Panc1 (cell line): ENCODE results near the gene MAP7D3. TPM values are rescaled to one million over a fixed set of nuclear protein-coding genes. Genes with fewer than 3 reads are reported as not detected.
A peak's percentile ranks its signal among the peaks of the same experiment; 100 is the strongest.

ENCODE experiments used
- ATAC-seq: fragments of 200-7000 bp; cut with Tn5 transposase; 2 replicates; pipeline ENCODE4 v1.9.1; 2020; ENCODE audit warnings: mild to moderate bottlenecking, moderate library complexity
- BruUV-seq: library from RNA; stranded (reverse); fragments of 400-500 nt; replicated peaks from 2 replicates; lab custom pipeline; 2021; lab: Mats Ljungman, UMichigan
- CTCF ChIA-PET: fragments of 300-600 bp; sonication (Branson Sonifier 250); formaldehyde crosslinking; loops from one replicate; lab custom pipeline; 2022; ENCODE audit warnings: antibody characterized with exemption; lab: Charles Lee
- POLR2A ChIA-PET: fragments of 300-600 bp; sonication (Branson Sonifier 250); formaldehyde crosslinking; loops from one replicate; lab custom pipeline; 2022; ENCODE audit warnings: antibody characterized with exemption; lab: Charles Lee
- DNase-seq: peaks from one replicate; pipeline ENCODE4 v3.0.0-alpha.2; 2010; ENCODE audit warnings: low read depth, low spot score
- H3K27ac ChIP-seq: 2 replicates; pipeline ENCODE4 v1.5.1; 2011; ENCODE audit warnings: mild to moderate bottlenecking, low read length, inconsistent platforms
- H3K27me3 ChIP-seq: fragments of 200-500 bp; sonication (Bioruptor generic); 2 replicates; pipeline ENCODE4 v1.6.0; 2014; ENCODE audit warnings: low read length, inconsistent platforms; ENCODE audit not compliant: control insufficient read depth, insufficient read depth
- H3K36me3 ChIP-seq: fragments of 200-500 bp; sonication (Bioruptor generic); 2 replicates; pipeline ENCODE4 v1.5.1; 2014; ENCODE audit warnings: inconsistent platforms, mild to moderate bottlenecking, low read length, moderate library complexity; ENCODE audit not compliant: control insufficient read depth, insufficient read depth
- H3K4me1 ChIP-seq: 2 replicates; pipeline ENCODE4 v1.5.1; 2011; ENCODE audit warnings: inconsistent platforms, mild to moderate bottlenecking, low read length, moderate library complexity; ENCODE audit not compliant: control insufficient read depth, insufficient read depth
- H3K4me3 ChIP-seq, 2 experiments: 2 replicates each; pipeline ENCODE4 v1.5.1; 2011 to 2012; ENCODE audit warnings: low read depth in 2 of 2, low read length in 2 of 2, mild to moderate bottlenecking in 2 of 2, inconsistent platforms in 1 of 2, moderate library complexity in 1 of 2
- H3K9me3 ChIP-seq: fragments of 200-500 bp; sonication (Bioruptor generic); 2 replicates; pipeline ENCODE4 v1.5.1; 2014; ENCODE audit warnings: low read depth, mild to moderate bottlenecking, inconsistent platforms, low read length, moderate library complexity; ENCODE audit not compliant: control insufficient read depth, insufficient read depth
- POLR2AphosphoS5 ChIP-seq: IDR thresholded peaks from 2 replicates; pipeline ENCODE4 v1.6.1; 2012; ENCODE audit warnings: mild to moderate bottlenecking, low read depth, low read length, moderate library complexity
- TCF7L2 ChIP-seq: IDR thresholded peaks from 2 replicates; pipeline ENCODE4 v1.6.1; 2011; ENCODE audit warnings: mild to moderate bottlenecking, low read depth, low read length, inconsistent platforms
- in situ Hi-C: cut with HindIII; loops from 2 replicates; pipeline ENCODE4 v1.10.0; 2016; ENCODE audit warnings: low sequenced_read_pairs, low pct_unique_long_range_greater_than_20kb
- intact Hi-C: fragments of 100-400 bp; cut with micrococcal nuclease; formaldehyde crosslinking; loops from one replicate; pipeline ENCODE4 v1.10.0; 2022; ENCODE audit not compliant: unreplicated experiment
- total RNA-seq: library from RNA; stranded (reverse); gene quantifications from one replicate; pipeline ENCODE4 v1.2.1, GENCODE V29; 2021; ENCODE audit not compliant: unreplicated experiment
- TF ChIP-seq, protein P1 (sequence below), 2 experiments: IDR thresholded peaks; 2 replicates each; pipeline ENCODE4 v1.6.1; 2011 to 2012; ENCODE audit warnings: low read depth in 2 of 2, control low read depth in 1 of 2, low read length in 1 of 2, mild to moderate bottlenecking in 1 of 2, moderate library complexity in 1 of 2; ENCODE audit not compliant: insufficient read depth in 1 of 2
- TF ChIP-seq, protein P2 (sequence below): fragments of 450-650 bp; IDR thresholded peaks from 2 replicates; pipeline ENCODE4 v1.5.1; 2017; ENCODE audit warnings: mild to moderate bottlenecking

The MAP7D3 gene
- total RNA-seq, 1 experiment from 2014 or later: 23.3 TPM

DNA sequence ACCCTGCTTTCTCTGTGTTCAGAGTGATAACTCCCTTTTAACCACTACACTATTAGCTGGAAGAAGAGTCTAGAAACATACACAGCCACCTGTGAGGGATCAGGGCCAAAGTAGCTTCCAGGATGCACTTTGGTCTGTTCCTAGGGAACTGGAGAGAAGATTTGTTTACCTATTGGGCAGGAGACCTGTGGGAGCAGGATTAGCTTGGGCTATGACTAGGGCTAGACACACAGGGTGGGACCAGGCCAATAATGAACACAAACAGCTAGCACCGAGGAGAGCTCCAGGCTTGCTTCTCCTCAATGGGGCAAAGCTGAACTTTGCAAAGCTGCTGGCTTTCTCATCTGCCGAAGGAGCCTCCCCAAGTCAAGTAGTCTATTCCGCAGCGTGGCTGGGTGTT is 24.4 kb upstream of the MAP7D3 start:
- no peaks in the 10 kb centered on the region for H3K36me3 ChIP-seq
- H3K4me1 ChIP-seq: no peaks in the 10 kb centered on the region
- no TSS peak for BruUV-seq
- H3K27ac ChIP-seq: no peak overlapping the region
- POLR2A ChIA-PET: no interaction called here
- TF ChIP-seq TCF7L2 (no peak), POLR2AphosphoS5 (no peak)
- TF ChIP-seq, protein P1, sequence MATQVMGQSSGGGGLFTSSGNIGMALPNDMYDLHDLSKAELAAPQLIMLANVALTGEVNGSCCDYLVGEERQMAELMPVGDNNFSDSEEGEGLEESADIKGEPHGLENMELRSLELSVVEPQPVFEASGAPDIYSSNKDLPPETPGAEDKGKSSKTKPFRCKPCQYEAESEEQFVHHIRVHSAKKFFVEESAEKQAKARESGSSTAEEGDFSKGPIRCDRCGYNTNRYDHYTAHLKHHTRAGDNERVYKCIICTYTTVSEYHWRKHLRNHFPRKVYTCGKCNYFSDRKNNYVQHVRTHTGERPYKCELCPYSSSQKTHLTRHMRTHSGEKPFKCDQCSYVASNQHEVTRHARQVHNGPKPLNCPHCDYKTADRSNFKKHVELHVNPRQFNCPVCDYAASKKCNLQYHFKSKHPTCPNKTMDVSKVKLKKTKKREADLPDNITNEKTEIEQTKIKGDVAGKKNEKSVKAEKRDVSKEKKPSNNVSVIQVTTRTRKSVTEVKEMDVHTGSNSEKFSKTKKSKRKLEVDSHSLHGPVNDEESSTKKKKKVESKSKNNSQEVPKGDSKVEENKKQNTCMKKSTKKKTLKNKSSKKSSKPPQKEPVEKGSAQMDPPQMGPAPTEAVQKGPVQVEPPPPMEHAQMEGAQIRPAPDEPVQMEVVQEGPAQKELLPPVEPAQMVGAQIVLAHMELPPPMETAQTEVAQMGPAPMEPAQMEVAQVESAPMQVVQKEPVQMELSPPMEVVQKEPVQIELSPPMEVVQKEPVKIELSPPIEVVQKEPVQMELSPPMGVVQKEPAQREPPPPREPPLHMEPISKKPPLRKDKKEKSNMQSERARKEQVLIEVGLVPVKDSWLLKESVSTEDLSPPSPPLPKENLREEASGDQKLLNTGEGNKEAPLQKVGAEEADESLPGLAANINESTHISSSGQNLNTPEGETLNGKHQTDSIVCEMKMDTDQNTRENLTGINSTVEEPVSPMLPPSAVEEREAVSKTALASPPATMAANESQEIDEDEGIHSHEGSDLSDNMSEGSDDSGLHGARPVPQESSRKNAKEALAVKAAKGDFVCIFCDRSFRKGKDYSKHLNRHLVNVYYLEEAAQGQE (IDR thresholded peaks at IDR 0.05; ENCODE audit: insufficient read depth in 1 of 2, low read depth in 2 of 2, low read length in 1 of 2): 0 out of 4 replicates have a peak, but pooled peaks of 1 of the 2 experiments have one; percentile 33
- ATAC-seq: no peak
- peaks cover 5% of the 10 kb centered on the region; the same call in 1 of the 2 replicates for H3K27me3 ChIP-seq
- intact Hi-C loops: loop anchor here (10.0 kb wide), 1 partner anchor 209 kb away; the partner anchor contains the start of gene BRS3
- in situ Hi-C loops: no loop called here
- no peak for DNase-seq
- no peak overlapping the region for H3K4me3 ChIP-seq
- CTCF ChIA-PET: no interaction called here
- H3K9me3 ChIP-seq: no peaks in the 10 kb centered on the region

DNA sequence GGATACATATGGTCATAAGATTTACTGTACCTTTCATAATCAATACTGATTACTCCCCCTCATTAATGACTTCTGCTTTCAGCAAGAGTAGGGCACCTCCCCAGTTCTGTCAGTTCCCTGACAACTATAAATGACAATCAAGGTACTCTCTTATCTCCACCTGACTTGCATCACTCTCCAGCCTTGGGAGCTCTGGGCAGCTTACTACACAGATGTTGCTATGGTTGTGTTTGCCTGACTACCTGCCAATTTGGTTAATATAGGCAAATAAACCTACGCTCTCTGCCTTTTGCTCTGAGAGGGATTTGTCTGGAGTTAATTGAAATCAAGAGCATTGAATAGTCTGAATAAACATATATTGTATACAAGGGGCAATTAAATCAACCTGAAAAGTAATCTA is 22.8 kb upstream of the MAP7D3 start:
- Histone ChIP-seq H3K9me3 (no peaks in the 10 kb centered on the region), H3K27me3 (peaks cover 5% of the 10 kb centered on the region; the same call in 1 of the 2 replicates), H3K4me1 (no peaks in the 10 kb centered on the region), H3K36me3 (no peaks in the 10 kb centered on the region), H3K27ac (no peak overlapping the region), H3K4me3 (no peak overlapping the region)
- TF ChIP-seq, protein P2, sequence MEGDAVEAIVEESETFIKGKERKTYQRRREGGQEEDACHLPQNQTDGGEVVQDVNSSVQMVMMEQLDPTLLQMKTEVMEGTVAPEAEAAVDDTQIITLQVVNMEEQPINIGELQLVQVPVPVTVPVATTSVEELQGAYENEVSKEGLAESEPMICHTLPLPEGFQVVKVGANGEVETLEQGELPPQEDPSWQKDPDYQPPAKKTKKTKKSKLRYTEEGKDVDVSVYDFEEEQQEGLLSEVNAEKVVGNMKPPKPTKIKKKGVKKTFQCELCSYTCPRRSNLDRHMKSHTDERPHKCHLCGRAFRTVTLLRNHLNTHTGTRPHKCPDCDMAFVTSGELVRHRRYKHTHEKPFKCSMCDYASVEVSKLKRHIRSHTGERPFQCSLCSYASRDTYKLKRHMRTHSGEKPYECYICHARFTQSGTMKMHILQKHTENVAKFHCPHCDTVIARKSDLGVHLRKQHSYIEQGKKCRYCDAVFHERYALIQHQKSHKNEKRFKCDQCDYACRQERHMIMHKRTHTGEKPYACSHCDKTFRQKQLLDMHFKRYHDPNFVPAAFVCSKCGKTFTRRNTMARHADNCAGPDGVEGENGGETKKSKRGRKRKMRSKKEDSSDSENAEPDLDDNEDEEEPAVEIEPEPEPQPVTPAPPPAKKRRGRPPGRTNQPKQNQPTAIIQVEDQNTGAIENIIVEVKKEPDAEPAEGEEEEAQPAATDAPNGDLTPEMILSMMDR: no peak
- no peak for TF ChIP-seq TCF7L2
- no peak for TF ChIP-seq POLR2AphosphoS5
- no TSS peak for BruUV-seq
- ATAC-seq (no peak), DNase-seq (no peak)
- CTCF ChIA-PET: no interaction called here
- in situ Hi-C loops (no loop called here), intact Hi-C loops (loop anchor here (10.0 kb wide), 1 partner anchor 211 kb away; the partner anchor contains the start of gene BRS3)
- POLR2A ChIA-PET: no interaction called here

DNA sequence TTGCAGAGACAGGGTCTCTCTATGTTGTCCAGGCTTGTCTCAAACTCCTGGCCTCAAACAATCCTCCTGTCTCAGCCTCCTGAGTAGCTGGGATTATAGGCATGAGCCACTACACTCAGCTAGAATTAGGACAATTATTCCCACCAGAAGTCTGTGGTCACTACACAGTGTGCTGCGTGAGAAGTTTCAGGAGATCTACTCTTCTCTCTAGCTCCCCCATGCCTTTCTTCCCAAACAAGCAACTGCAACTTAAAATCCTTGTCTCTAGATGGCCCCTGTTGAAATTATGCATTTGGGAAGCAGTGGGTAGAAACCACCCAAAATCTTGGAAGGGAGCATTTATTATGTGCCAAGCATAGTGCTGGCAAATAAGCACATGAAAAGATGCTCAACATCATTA is 21.1 kb upstream of the MAP7D3 start:
- Histone ChIP-seq H3K4me3 (no peak overlapping the region), H3K27me3 (peaks cover 5% of the 10 kb centered on the region; the same call in 1 of the 2 replicates), H3K4me1 (no peaks in the 10 kb centered on the region), H3K27ac (no peak overlapping the region), H3K9me3 (no peaks in the 10 kb centered on the region), H3K36me3 (no peaks in the 10 kb centered on the region)
- DNase-seq (no peak), ATAC-seq (no peak)
- in situ Hi-C loops (no loop called here), intact Hi-C loops (loop anchor here (10.0 kb wide), 1 partner anchor 212 kb away; the partner anchor contains the start of gene BRS3)
- no TSS peak for BruUV-seq
- TF ChIP-seq, protein P2: peak; percentile 43
- no peak for TF ChIP-seq TCF7L2
- ChIA-PET POLR2A (no interaction called here), CTCF (no interaction called here)
